Stimulated activated CD4-positive, alpha-beta T cell treated with anti-CD3 and anti-CD28 coated beads, Interleukin-2, amount 100 ng/mL, for 24 hours (primary cell): ENCODE measurements around the gene PPIF.

ENCODE experiments used
- DNase-seq, 2 donors: peaks; one replicate each; pipeline ENCODE4 v3.0.0-alpha.2; 2020

PPIF gene

DNA sequence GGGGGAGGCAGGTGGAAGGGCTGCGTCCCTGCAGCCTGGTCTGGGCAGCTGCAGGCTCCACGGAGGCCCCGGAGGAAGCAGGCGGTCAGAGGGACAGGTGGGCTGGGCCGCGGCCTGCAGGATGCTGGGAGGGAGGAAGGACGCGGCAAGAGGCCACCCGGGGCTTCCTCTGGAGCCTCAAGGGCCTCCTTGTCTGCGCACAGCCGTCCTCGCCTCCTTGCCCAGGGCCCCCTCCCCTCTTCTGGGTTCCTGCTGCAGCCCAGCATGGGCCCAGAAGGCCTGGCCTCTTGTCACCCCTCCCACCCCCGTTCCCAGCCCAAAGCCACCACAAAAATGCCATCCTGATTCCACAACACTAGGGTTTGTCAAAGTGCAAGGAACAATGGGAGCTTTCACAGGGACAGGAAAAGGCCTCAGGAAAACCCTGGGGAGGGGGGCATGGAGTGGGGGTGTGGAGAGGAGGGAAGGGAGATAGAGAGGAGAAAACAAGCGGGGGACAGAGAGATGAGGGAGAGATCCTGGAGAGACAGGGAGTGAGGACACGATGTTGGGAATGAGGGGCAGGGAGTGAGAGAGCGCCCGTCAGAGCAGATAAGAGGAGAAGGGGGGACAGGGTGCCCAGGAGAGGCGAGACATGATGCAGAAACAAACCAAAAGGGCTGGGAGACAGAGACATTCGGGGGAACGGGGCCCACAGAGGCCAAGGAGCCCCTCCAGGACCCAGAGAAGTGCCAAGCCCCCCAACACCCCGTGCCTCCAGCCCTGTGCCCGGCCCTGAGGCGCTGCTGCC, 56.4 kb downstream of the PPIF start:
- no peak for DNase-seq

DNA sequence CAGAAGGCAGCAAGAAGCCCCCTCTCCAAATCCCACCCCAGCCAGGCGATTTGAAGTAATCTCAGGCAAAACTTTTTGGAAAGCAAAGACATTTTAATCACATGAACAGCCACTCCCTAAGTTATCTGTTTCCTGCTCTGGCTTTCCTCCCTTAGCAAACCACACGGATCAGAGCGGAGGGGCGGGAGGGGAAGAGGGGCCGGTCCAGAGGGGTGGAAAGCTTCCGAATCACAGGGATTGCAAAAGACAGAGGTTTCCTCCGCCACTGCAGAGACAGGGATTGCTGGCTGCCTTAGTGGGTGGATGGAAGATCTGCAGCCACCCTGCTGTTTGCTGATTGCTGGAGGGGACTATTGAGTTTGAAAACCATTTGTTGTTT, 57.0 kb downstream of the PPIF start:
- no peak for DNase-seq

DNA sequence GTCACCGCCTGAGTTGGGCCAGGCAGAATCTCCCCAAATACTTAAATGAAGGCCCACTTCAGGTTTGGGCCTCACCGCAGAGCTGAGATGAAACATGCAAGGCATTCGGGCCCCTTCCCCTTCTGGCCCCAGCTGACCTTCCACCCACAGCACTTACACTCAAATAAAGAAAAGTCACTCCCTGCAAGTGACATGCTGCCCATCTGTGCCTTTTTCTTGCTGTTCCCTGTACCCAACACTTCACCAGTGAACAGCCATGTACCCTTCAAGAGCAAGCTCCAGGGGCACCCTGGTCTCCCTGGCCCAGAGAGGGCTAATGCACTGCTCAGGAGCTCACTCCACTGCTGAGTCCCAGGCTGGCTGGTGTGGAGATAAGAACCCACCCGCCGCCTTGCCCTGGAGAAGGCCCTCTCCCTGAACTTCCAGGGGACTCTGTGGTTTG, 57.4 kb downstream of the PPIF start:
- DNase-seq = no peak
